GDM1 (cell line): ENCODE data around the gene LIN37.
A peak's percentile ranks its signal among the peaks of the same experiment; 100 is the strongest.

Experiments
- DNase-seq: peaks from one replicate; lab custom pipeline; 2025; lab: John Stamatoyannopoulos, UW

LIN37 gene

GRCh38 chr19:35748106-35749020 lies at the start of gene LIN37:
TSS of gene LIN37 (plus strand) at chr19:35748576. CDS start at chr19:35748725, 149 bp downstream.
- peak; percentile 96 for DNase-seq

GRCh38 chr19:35702223-35703012 lies 46.0 kb upstream of the LIN37 start:
- DNase-seq = peak; percentile 96

- no peak for DNase-seq
Measured at GRCh38 chr19:35703343-35703742, 45.0 kb upstream of the LIN37 start.

GRCh38 chr19:35704218-35704617 lies 44.2 kb upstream of the LIN37 start, which contains the start of gene ZBTB32:
TSS of gene ZBTB32 (plus strand) at chr19:35704558. CDS start at chr19:35714627, 10,069 bp downstream.
- DNase-seq = no peak

GRCh38 chr19:35708391-35708790 lies 40.0 kb upstream of the LIN37 start:
- no peak for DNase-seq

- no peak for DNase-seq
Measured at GRCh38 chr19:35710784-35711723, 37.3 kb upstream of the LIN37 start.

GRCh38 chr19:35712567-35713505 lies 35.5 kb upstream of the LIN37 start:
- DNase-seq = no peak

GRCh38 chr19:35713506-35713850 lies 34.9 kb upstream of the LIN37 start:
- DNase-seq = no peak

GRCh38 chr19:35713904-35714495 lies 34.4 kb upstream of the LIN37 start:
- DNase-seq = no peak

- no peak for DNase-seq
Measured at GRCh38 chr19:35714601-35715354, 33.6 kb upstream of the LIN37 start.

GRCh38 chr19:35715355-35715809 lies 33.0 kb upstream of the LIN37 start:
- no peak for DNase-seq

GRCh38 chr19:35715981-35716800 lies 32.2 kb upstream of the LIN37 start:
- no peak for DNase-seq

- DNase-seq = peak; percentile 94
Measured at GRCh38 chr19:35716801-35717664, 31.3 kb upstream of the LIN37 start.

- DNase-seq = no peak
Measured at GRCh38 chr19:35717665-35718344, 30.6 kb upstream of the LIN37 start, which contains the start of gene KMT2B. TSS of gene KMT2B (plus strand) at chr19:35718003. CDS start at chr19:35718019, 16 bp downstream.

- no peak for DNase-seq
Measured at GRCh38 chr19:35718345-35719041, 29.9 kb upstream of the LIN37 start.
